GM12878 (cell line): ENCODE results near the gene FGF10. TPM values are rescaled to one million over a fixed set of nuclear protein-coding genes. Genes with fewer than 3 reads are reported as not detected.

Experiments
- ATAC-seq: fragments of 200-7000 bp; cut with Tn5 transposase; 3 replicates; pipeline ENCODE4 v1.9.1; 2020; ENCODE audit warnings: mild to moderate bottlenecking, moderate library complexity
- BruUV-seq: library from RNA; stranded (reverse); fragments of 400-500 nt; replicated peaks from 2 replicates; lab custom pipeline; 2021; lab: Mats Ljungman, UMichigan
- CTCF ChIA-PET: fragments of 300-600 bp; sonication (Branson Sonifier 250); formaldehyde crosslinking; extraction: SDS; loops from one replicate; lab custom pipeline; 2021; ENCODE audit warnings: inconsistent platforms; lab: Yijun Ruan, JAX
- POLR2A ChIA-PET: fragments of 350-600 bp; formaldehyde crosslinking; extraction: SDS; loops from one replicate; lab custom pipeline; 2021; ENCODE audit warnings: inconsistent platforms; lab: Charles Lee
- RAD21 ChIA-PET: fragments of 300-600 bp; sonication (Branson Sonifier 250); formaldehyde crosslinking; loops from one replicate; lab custom pipeline; 2023; ENCODE audit warnings: antibody characterized with exemption; ENCODE audit not compliant: unreplicated experiment; lab: Charles Lee
- SMC1A ChIA-PET: fragments of 300-600 bp; sonication (Branson Sonifier 250); formaldehyde crosslinking; loops from one replicate; lab custom pipeline; 2023; ENCODE audit not compliant: unreplicated experiment, uncharacterized antibody; lab: Charles Lee
- DNase-seq: peaks from one replicate; pipeline ENCODE4 v3.0.0-alpha.2; 2011; ENCODE audit warnings: low read depth, low spot score
- FAIRE-seq: peaks from 3 replicates; lab custom pipeline; 2011; peaks lifted over from hg19 to GRCh38; lab: Jason Lieb, UNC
- H2AFZ ChIP-seq: 2 replicates; pipeline ENCODE4 v1.6.0; 2011; ENCODE audit warnings: low read depth, low read length, control low read depth; ENCODE audit not compliant: control insufficient read depth
- H3K27ac ChIP-seq: 2 replicates; pipeline ENCODE4 v1.5.1; 2011; ENCODE audit warnings: control low read depth; ENCODE audit not compliant: control insufficient read depth, insufficient read depth
- H3K27me3 ChIP-seq, 2 experiments: replicated peaks in 1 of 2; 2 replicates each; pipeline versions ENCODE4 v1.6.0 to v1.6.1; 2011; ENCODE audit warnings: low read length in 1 of 2; ENCODE audit not compliant: control insufficient read depth in 2 of 2, insufficient read depth in 2 of 2
- H3K36me3 ChIP-seq, 2 experiments: 2 replicates each; pipeline ENCODE4 v1.5.1; 2011; ENCODE audit warnings: low read length in 1 of 2; ENCODE audit not compliant: control insufficient read depth in 2 of 2, insufficient read depth in 2 of 2
- H3K4me1 ChIP-seq: 2 replicates; pipeline ENCODE4 v1.6.1; 2011; ENCODE audit warnings: mild to moderate bottlenecking, low read length, moderate library complexity, mixed read lengths; ENCODE audit not compliant: control insufficient read depth, insufficient read depth
- H3K4me2 ChIP-seq: 2 replicates; pipeline ENCODE4 v1.6.0; 2011; ENCODE audit warnings: control low read depth; ENCODE audit not compliant: control insufficient read depth, insufficient read depth
- H3K4me3 ChIP-seq: fragments of 200-600 bp; sonication (generic); 2 replicates; pipeline ENCODE4 v1.5.1; 2016
- H3K79me2 ChIP-seq: 2 replicates; pipeline ENCODE4 v1.6.0; 2011; ENCODE audit warnings: low read length; ENCODE audit not compliant: control insufficient read depth, insufficient read depth
- H3K9ac ChIP-seq: 2 replicates; pipeline ENCODE4 v1.8.0; 2011; ENCODE audit warnings: low read length, control low read depth, mixed read lengths; ENCODE audit not compliant: control insufficient read depth, insufficient read depth
- H3K9me3 ChIP-seq: replicated peaks from 3 replicates; pipeline ENCODE4 v1.5.1; 2011; ENCODE audit warnings: mild to moderate bottlenecking, low read length; ENCODE audit not compliant: control insufficient read depth, insufficient read depth
- H4K20me1 ChIP-seq: 2 replicates; pipeline ENCODE4 v1.6.0; 2011; ENCODE audit not compliant: control insufficient read depth, insufficient read depth
- ASH2L ChIP-seq: fragments of 300-600, 200-600 bp; sonication (generic); IDR thresholded peaks from 2 replicates; pipeline ENCODE4 v1.6.1; 2017; ENCODE audit warnings: low read depth, mild to moderate bottlenecking, borderline replicate concordance
- ATF3 ChIP-seq: IDR thresholded peaks from 2 replicates; pipeline ENCODE4 v1.6.1; 2011; ENCODE audit warnings: low read depth, mild to moderate bottlenecking, low read length, moderate library complexity, borderline replicate concordance; ENCODE audit errors: extremely low read depth
- BHLHE40 ChIP-seq, 2 experiments: fragments of 450-650 bp in 1 of 2; IDR thresholded peaks; 2 replicates each; pipeline ENCODE4 v1.6.1; 2011 to 2017; ENCODE audit warnings: low read depth in 2 of 2, borderline replicate concordance in 1 of 2, improper control_type of control experiment in 1 of 2, low read length in 1 of 2, mild to moderate bottlenecking in 1 of 2
- ESRRA ChIP-seq: IDR thresholded peaks from 2 replicates; pipeline ENCODE4 v1.6.1; 2012; ENCODE audit warnings: mild to moderate bottlenecking, low read length, improper control_type of control experiment
- LARP7 ChIP-seq: fragments of 450-650 bp; IDR thresholded peaks from 2 replicates; pipeline ENCODE4 v1.6.1; 2017; ENCODE audit warnings: mild to moderate bottlenecking
- MAX ChIP-seq: IDR thresholded peaks from 2 replicates; pipeline ENCODE4 v1.6.1; 2012; ENCODE audit warnings: low read depth, low read length, improper control_type of control experiment
- NRF1 ChIP-seq: conservative IDR thresholded peaks from 2 replicates; pipeline ENCODE4 v1.6.1; 2011; ENCODE audit warnings: mild to moderate bottlenecking, low read depth, low read length, improper control_type of control experiment
- POLR2AphosphoS5 ChIP-seq: IDR thresholded peaks from 2 replicates; pipeline ENCODE4 v1.6.1; 2011; ENCODE audit warnings: mild to moderate bottlenecking, low read length, inconsistent platforms
- RAD21 ChIP-seq: IDR thresholded peaks from 2 replicates; pipeline ENCODE4 v1.6.1; 2011; ENCODE audit warnings: mild to moderate bottlenecking, low read depth, low read length, moderate library complexity; ENCODE audit not compliant: insufficient read depth
- RCOR1 ChIP-seq: conservative IDR thresholded peaks from 2 replicates; pipeline ENCODE4 v1.6.1; 2012; ENCODE audit warnings: low read depth, low read length, improper control_type of control experiment
- SMARCA5 ChIP-seq: fragments of 450-650 bp; IDR thresholded peaks from 2 replicates; pipeline ENCODE4 v1.6.1; 2017; ENCODE audit warnings: mild to moderate bottlenecking
- SREBF2 ChIP-seq: IDR thresholded peaks from 2 replicates; pipeline ENCODE4 v1.6.1; 2012; ENCODE audit warnings: mild to moderate bottlenecking, low read length
- USF2 ChIP-seq: IDR thresholded peaks from 2 replicates; pipeline ENCODE4 v1.6.1; 2011; ENCODE audit warnings: low read depth, low read length, improper control_type of control experiment, borderline replicate concordance
- WRNIP1 ChIP-seq: IDR thresholded peaks from 2 replicates; pipeline ENCODE4 v1.6.1; 2011; ENCODE audit warnings: low read depth, low read length, improper control_type of control experiment, borderline replicate concordance
- ZNF217 ChIP-seq: fragments of 450-650 bp; IDR thresholded peaks from 2 replicates; pipeline ENCODE4 v1.6.1; 2017; ENCODE audit warnings: antibody characterized with exemption, mild to moderate bottlenecking
- ZZZ3 ChIP-seq: IDR thresholded peaks from 2 replicates; pipeline ENCODE4 v1.6.1; 2011; ENCODE audit warnings: low read depth; ENCODE audit not compliant: control insufficient read depth, insufficient read length
- WGBS: methylation state at CpG from one replicate; pipeline ENCODE4 v1.1.6; 2016; ENCODE audit warnings: low lambda C conversion rate; ENCODE audit not compliant: insufficient replicate concordance, insufficient coverage; ENCODE audit errors: missing lambda C conversion rate; 5-methylcytosine and 5-hydroxymethylcytosine counted together
- in situ Hi-C: fragments of 300-500 bp; cut with MboI; formaldehyde crosslinking; loops from 9 replicates; pipeline ENCODE4 v1.14.3; 2018; ENCODE audit warnings: mixed read lengths
- intact Hi-C: fragments of 100-400 bp; cut with micrococcal nuclease; formaldehyde crosslinking; loops from one replicate; pipeline ENCODE4 v1.14.2; 2022; ENCODE audit not compliant: unreplicated experiment
- polyA plus RNA-seq, 11 experiments: library from polyadenylated mRNA; depleted of rRNA in 4 of 11; unstranded in 6 of 11; stranded (reverse) in 5 of 11; fragments of >200 nt; fragmentation: Nextera tagmentation in 4 of 11; fragmentation: Illumina TruSeq in 1 of 11; extraction: Ambion mirVana in 4 of 11; extraction: Trizol in 1 of 11; gene quantifications; 1 replicate in 1 of 11; 2 replicates in 10 of 11; pipeline versions ENCODE4 v1.2.1 to v1.2.3, GENCODE V29; 2011 to 2016; ENCODE audit warnings: inconsistent platforms in 2 of 11, missing spikeins in 2 of 11, low read depth in 1 of 11
- total RNA-seq, 4 experiments: library from RNA; depleted of rRNA in 3 of 4; stranded (reverse); fragments of >200 nt in 3 of 4; fragmentation: Illumina TruSeq in 1 of 4; extraction: Trizol in 1 of 4; gene quantifications; 2 replicates each; pipeline versions ENCODE4 v1.2.1 to v1.2.3, GENCODE V29; 2013 to 2021

FGF10 gene
- total and polyA plus RNA-seq, 10 of the 15 experiments (the other 5 are each of a cell fraction or from before 2014, with no cell fraction given): not detected

GRCh38 chr5:44389090-44389822 lies at the start of gene FGF10 (continued):
- no peak for TF ChIP-seq USF2
- no peak for TF ChIP-seq ASH2L
- no peak for TF ChIP-seq SMARCA5
- TF ChIP-seq RCOR1: no peak
- no peak for TF ChIP-seq ZNF217
- no peak for TF ChIP-seq NRF1
- TF ChIP-seq, all 136 proteins: peak for 0

- H4K20me1 ChIP-seq: no peaks in the 10 kb centered on the region
- H3K36me3 ChIP-seq: no peaks in the 10 kb centered on the region
- no peaks in the 10 kb centered on the region for H3K79me2 ChIP-seq
- BruUV-seq: no TSS peak
- no peak overlapping the region for H2AFZ ChIP-seq
- H3K4me1 ChIP-seq: no peaks in the 10 kb centered on the region
- ATAC-seq: no peak
- WGBS: 0% methylated on average over 1 of the region's 1 CpG
- intact Hi-C loops: no loop called here
- ChIA-PET CTCF (no interaction called here), RAD21 (no interaction called here), SMC1A (no interaction called here), POLR2A (no interaction called here)
- no peaks in the 10 kb centered on the region for H3K9me3 ChIP-seq
- TF ChIP-seq RAD21 (no peak), ZZZ3 (no peak), ATF3 (no peak), BHLHE40 (IDR thresholded peaks at IDR 0.05; ENCODE audit: borderline replicate concordance in 1 of 2, low read depth in 2 of 2, low read length in 1 of 2) (no peak), SREBF2 (no peak), LARP7 (no peak), ESRRA (no peak), MAX (no peak), WRNIP1 (no peak), POLR2AphosphoS5 (no peak)
- no peak overlapping the region for H3K9ac ChIP-seq
- no peaks in the 10 kb centered on the region for H3K27me3 ChIP-seq
- in situ Hi-C loops: no loop called here
- H3K4me2 ChIP-seq: no peak overlapping the region
- DNase-seq: no peak
- no peak overlapping the region for H3K27ac ChIP-seq
- FAIRE-seq: no peak
- no peak overlapping the region for H3K4me3 ChIP-seq
Measured at GRCh38 chr5:44426944-44427343, 37.7 kb upstream of the FGF10 start.
